GM12872 (cell line): ENCODE measurements around the gene MLC1.

Experiments used
- TF ChIP-seq, protein P1 (sequence below): IDR thresholded peaks from 3 replicates; pipeline ENCODE4 v1.5.1; 2011; ENCODE audit warnings: low read depth, mild to moderate bottlenecking, low read length, moderate library complexity; ENCODE audit not compliant: insufficient read depth

The MLC1 gene

DNA sequence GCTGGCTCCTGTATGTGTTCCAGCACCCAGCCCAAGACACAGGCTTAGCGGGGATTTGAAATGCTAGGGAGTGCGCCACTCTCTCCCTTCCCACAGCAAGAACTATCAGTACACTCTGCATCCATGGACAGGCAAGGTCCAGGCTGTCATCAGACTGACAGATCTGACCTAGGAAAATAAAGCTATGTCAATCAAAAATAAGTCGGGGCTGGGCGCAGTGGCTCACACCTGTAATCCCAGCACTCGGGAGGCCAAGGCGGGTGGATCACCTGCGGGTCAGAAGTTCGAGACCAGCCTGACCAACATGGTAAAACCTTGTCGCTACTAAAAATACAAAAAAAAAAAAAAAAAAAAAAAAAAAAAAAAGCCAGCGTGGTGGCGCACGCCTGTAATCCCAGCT is 2.9 kb upstream of the MLC1 start:
- TF ChIP-seq, protein P1, sequence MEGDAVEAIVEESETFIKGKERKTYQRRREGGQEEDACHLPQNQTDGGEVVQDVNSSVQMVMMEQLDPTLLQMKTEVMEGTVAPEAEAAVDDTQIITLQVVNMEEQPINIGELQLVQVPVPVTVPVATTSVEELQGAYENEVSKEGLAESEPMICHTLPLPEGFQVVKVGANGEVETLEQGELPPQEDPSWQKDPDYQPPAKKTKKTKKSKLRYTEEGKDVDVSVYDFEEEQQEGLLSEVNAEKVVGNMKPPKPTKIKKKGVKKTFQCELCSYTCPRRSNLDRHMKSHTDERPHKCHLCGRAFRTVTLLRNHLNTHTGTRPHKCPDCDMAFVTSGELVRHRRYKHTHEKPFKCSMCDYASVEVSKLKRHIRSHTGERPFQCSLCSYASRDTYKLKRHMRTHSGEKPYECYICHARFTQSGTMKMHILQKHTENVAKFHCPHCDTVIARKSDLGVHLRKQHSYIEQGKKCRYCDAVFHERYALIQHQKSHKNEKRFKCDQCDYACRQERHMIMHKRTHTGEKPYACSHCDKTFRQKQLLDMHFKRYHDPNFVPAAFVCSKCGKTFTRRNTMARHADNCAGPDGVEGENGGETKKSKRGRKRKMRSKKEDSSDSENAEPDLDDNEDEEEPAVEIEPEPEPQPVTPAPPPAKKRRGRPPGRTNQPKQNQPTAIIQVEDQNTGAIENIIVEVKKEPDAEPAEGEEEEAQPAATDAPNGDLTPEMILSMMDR, result no peak

DNA sequence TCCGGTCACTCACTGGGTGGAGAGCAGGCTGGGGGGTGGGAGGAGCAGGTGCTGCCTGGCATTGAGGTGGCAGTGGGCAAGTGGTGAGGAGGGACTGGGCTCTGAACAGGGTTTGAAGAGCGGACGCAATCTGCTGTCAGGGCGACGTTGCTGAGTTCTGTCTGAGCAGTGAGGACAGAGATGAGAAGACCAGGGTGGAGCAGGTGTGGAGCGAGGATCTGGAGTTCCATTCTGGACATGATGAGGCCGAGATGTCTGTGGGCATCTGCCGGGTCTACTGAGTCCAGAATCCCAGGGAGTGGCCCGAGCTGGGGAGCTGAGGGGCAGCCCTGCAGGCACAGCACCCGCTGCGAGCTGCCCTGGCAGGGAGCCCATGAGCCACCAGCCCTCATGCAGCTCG is 2.4 kb upstream of the MLC1 start:
- TF ChIP-seq, protein P1, result no peak

DNA sequence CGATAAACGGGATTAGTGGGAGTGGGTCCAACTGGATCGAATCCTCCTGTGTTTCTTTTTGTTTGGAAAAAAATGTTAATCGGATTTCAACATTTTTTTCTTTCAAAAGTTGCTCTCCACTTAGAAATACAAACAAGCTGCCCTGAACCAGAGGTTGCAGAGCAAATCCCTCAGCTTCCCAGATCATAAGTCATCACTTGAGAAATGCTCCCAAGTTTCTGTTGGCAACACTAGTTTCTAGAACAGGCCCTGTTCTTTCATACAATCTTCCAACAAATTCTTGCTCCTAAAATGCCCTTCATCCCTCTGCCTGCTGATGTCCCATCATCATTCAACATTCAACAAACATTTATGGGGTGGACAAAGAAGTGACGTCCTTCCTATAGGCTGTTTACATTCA is 1.3 kb upstream of the MLC1 start:
- TF ChIP-seq, protein P1, result no peak

DNA sequence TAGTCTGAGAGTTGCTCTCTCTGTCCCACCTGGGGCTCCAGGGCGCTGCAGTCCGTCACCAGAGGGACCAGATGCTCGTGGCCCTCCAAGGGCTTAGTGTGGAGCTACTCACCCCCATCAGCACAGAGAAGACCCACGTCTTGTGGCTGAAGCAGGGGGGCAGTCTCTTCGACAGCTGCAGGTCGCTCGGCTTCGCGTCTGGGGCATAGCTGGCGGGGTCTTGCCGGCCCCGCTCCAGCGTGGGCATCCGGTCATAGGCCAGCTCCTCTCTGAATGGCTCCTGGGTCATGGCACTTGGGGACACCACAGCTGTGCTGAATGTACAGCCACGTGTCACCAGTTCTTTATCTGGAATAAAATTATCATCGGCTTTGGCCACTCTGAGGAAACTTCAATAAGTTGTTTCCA is 608 bp downstream of the MLC1 start:
- TF ChIP-seq, protein P1, result no peak

DNA sequence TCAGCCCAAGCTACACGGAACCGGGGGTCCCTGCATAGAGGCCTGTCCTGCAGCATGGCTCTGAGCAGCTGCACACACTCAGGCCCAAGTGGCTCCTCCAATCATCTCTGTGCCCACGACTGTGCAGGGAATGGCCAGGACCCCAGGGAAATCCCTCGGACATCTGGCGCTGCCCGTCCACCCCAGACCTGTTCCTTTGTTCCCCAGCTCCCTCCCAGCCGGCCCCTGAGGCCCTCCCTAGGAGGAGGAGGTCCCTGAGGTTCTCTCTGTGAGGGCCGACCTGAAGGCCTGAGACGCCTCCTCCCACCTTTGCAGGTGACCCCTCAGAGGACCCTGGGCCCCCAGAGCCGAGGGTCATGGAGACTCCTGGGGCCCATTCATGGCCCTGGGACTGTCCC is 1.1 kb downstream of the MLC1 start:
- TF ChIP-seq, protein P1, result no peak

DNA sequence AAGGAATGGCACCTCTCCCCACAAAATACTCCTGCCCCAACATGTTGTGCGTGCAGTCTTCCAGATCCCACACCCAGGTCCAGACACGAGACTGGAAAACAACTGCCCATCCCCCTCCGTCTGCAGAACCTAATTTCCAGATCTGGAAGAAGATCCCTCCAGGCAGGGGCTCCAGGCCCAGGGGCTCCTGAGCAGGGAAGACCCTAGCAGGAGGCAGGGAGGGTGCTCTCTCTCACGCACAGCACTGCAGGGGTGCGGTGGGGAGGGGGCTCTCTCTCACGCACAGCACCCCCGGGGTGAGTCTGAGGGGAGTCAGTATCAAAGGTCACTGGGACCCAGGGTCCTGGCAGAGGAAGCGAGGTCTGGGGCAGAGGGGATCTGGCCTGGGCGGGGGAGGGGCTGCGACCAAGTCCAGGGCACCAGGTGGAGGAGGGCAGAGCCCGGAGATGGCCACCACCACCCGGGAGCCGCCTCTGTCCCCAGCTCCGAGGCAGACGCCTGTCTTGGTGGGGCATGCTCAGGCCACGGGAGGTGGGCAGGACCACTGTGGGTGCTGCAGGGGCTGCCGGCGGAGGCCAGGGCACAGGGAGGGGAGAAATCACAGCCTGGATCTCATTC is 1.7 kb downstream of the MLC1 start:
- TF ChIP-seq, protein P1, result no peak

DNA sequence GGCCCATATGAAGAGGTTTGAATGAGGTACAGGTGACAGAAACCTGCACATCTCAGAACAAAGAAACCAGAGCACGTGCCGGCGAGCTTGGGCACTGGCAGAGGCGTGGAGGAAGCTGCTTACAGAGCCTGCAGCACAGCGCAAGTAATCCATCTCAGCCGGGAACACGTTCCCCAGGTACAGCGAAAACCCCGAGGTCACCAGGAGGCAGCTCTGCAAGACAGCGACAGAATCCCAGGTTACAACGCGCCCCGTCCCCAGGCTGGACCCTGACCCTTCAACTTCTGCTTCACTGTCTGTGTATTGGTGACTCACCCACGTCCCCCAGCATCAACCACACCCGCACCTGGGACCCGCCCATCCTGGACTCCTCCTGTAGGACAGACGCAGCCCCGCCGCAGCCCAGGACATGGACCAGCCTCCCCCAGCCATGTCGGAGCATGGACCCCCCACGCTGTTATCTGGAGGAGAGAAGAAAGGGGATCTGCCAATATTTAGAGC is 2.2 kb downstream of the MLC1 start:
- TF ChIP-seq, protein P1, result no peak

DNA sequence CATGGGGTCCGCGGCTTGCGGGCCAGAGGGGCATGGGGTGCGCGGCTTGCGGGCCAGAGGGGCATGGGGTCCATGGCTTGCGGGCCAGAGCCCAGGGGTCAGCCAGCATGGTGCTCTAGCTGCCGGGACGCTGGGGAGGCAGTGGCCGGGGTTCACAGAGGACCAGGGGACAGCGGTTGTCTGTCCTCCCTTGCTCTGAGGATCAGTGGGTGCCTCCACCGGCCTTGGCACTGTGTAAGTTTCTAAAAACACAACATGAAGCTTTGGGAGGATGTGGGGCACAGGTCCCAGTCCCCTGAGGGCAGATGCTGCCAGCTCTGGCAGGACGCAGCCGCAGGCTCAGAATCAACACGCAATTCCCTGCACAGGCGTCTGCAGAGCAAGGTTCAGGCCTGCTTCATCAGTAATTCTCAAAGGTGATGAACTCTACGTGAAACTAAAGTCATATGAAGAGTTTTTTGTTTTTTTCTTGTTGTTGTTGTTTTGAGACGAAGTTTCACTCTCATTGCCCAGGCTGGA is 3.0 kb downstream of the MLC1 start:
- TF ChIP-seq, protein P1, result no peak
